Astrocyte (in vitro differentiated cells and primary cell): ENCODE measurements around the gene AP5Z1. TPM values are rescaled to one million over a fixed set of nuclear protein-coding genes. Genes with fewer than 3 reads are reported as not detected.

Experiments used
- DNase-seq: peaks from one replicate; pipeline ENCODE4 v3.0.0-alpha.2; 2010; ENCODE audit warnings: low read depth
- FAIRE-seq: peaks from 2 replicates; lab custom pipeline; 2011; peaks lifted over from hg19 to GRCh38; lab: Jason Lieb, UNC
- H2AFZ ChIP-seq: 2 replicates; pipeline ENCODE4 v1.6.0; 2012; ENCODE audit warnings: low read depth, low read length, inconsistent platforms
- H3K27ac ChIP-seq: 2 replicates; pipeline ENCODE4 v1.5.1; 2011; ENCODE audit warnings: low read depth, low read length, inconsistent platforms
- H3K27me3 ChIP-seq: 2 replicates; pipeline ENCODE4 v1.6.0; 2011; ENCODE audit warnings: low read length, inconsistent platforms; ENCODE audit not compliant: insufficient read depth
- H3K36me3 ChIP-seq: 2 replicates; pipeline ENCODE4 v1.5.1; 2011; ENCODE audit warnings: low read length, inconsistent platforms; ENCODE audit not compliant: insufficient read depth
- H3K4me1 ChIP-seq: 2 replicates; pipeline ENCODE4 v1.5.1; 2011; ENCODE audit warnings: low read length, inconsistent platforms; ENCODE audit not compliant: insufficient read depth
- H3K4me2 ChIP-seq: 2 replicates; pipeline ENCODE4 v1.6.0; 2012; ENCODE audit warnings: low read length, inconsistent platforms
- H3K4me3 ChIP-seq: 2 replicates; pipeline ENCODE4 v1.5.1; 2011; ENCODE audit warnings: low read depth, mild to moderate bottlenecking, low read length, inconsistent platforms; ENCODE audit not compliant: insufficient read depth
- H3K79me2 ChIP-seq: 2 replicates; pipeline ENCODE4 v1.6.0; 2012; ENCODE audit warnings: mild to moderate bottlenecking, low read length, inconsistent platforms; ENCODE audit not compliant: insufficient read depth
- H3K9ac ChIP-seq: 2 replicates; pipeline ENCODE4 v1.6.0; 2012; ENCODE audit warnings: mild to moderate bottlenecking, low read length, inconsistent platforms
- H3K9me3 ChIP-seq: 2 replicates; pipeline ENCODE4 v1.5.1; 2012; ENCODE audit warnings: low read depth, mild to moderate bottlenecking, low read length, inconsistent platforms; ENCODE audit not compliant: insufficient read depth
- H4K20me1 ChIP-seq: 2 replicates; pipeline ENCODE4 v1.6.0; 2012; ENCODE audit warnings: low read length, inconsistent platforms; ENCODE audit not compliant: insufficient read depth
- H3K27ac Mint-ChIP-seq: one replicate; pipeline ENCODE4 v1.8.0; 2021; ENCODE audit warnings: mild to moderate bottlenecking, mixed read lengths; ENCODE audit not compliant: unreplicated experiment
- H3K27me3 Mint-ChIP-seq: one replicate; pipeline ENCODE4 v1.8.0; 2021; ENCODE audit warnings: low read depth, mixed read lengths; ENCODE audit not compliant: unreplicated experiment
- H3K36me3 Mint-ChIP-seq: one replicate; pipeline ENCODE4 v1.8.0; 2021; ENCODE audit warnings: low read depth, mixed read lengths; ENCODE audit not compliant: unreplicated experiment
- H3K4me1 Mint-ChIP-seq: one replicate; pipeline ENCODE4 v1.8.0; 2021; ENCODE audit warnings: low read depth, mixed read lengths; ENCODE audit not compliant: unreplicated experiment
- H3K4me3 Mint-ChIP-seq: one replicate; pipeline ENCODE4 v1.8.0; 2021; ENCODE audit warnings: mild to moderate bottlenecking, moderate library complexity, mixed read lengths; ENCODE audit not compliant: unreplicated experiment
- H3K9me3 Mint-ChIP-seq: one replicate; pipeline ENCODE4 v1.8.0; 2021; ENCODE audit warnings: mild to moderate bottlenecking, mixed read lengths; ENCODE audit not compliant: unreplicated experiment
- EZH2 ChIP-seq: IDR thresholded peaks from 2 replicates; pipeline ENCODE4 v1.6.1; 2012; ENCODE audit warnings: mild to moderate bottlenecking, low read length, inconsistent platforms; ENCODE audit not compliant: insufficient read depth
- total RNA-seq: library from RNA; stranded (reverse); gene quantifications from 2 replicates; pipeline ENCODE4 v1.2.1, GENCODE V29; 2021
- TF ChIP-seq, protein P1 (sequence below): IDR thresholded peaks from 2 replicates; pipeline ENCODE4 v1.5.1; 2011; ENCODE audit warnings: low read depth, mild to moderate bottlenecking, inconsistent platforms, low read length, moderate library complexity; ENCODE audit not compliant: insufficient read depth

Gene AP5Z1
- total RNA-seq, 1 donor from 2014 or later, result 75.6 TPM

DNA sequence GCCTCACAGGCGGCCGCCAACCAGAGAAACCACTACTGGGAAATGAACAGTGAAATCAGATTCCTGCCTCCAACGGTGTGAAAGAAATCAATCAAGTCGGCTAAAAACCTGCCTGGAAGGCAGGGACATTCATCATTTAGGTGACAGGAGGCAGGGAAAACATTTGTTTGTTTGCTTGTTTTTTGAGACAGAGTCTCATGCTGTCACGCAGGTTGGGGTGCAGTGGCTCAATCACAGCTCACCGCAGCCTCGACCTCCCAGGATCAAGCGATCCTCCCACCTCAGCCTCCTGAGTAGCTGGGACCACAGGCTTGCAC, 30.5 kb downstream of the AP5Z1 start:
- H3K79me2 ChIP-seq, result no peaks in the 10 kb centered on the region
- no peaks in the 10 kb centered on the region for H3K4me1 ChIP-seq
- H3K9me3 ChIP-seq, result no peaks in the 10 kb centered on the region
- no peak overlapping the region for H3K4me3 ChIP-seq
- H3K4me3 Mint-ChIP-seq, result no peak overlapping the region
- H3K36me3 ChIP-seq, result no peaks in the 10 kb centered on the region
- no peak overlapping the region for H3K9ac ChIP-seq
- TF ChIP-seq, protein P1, sequence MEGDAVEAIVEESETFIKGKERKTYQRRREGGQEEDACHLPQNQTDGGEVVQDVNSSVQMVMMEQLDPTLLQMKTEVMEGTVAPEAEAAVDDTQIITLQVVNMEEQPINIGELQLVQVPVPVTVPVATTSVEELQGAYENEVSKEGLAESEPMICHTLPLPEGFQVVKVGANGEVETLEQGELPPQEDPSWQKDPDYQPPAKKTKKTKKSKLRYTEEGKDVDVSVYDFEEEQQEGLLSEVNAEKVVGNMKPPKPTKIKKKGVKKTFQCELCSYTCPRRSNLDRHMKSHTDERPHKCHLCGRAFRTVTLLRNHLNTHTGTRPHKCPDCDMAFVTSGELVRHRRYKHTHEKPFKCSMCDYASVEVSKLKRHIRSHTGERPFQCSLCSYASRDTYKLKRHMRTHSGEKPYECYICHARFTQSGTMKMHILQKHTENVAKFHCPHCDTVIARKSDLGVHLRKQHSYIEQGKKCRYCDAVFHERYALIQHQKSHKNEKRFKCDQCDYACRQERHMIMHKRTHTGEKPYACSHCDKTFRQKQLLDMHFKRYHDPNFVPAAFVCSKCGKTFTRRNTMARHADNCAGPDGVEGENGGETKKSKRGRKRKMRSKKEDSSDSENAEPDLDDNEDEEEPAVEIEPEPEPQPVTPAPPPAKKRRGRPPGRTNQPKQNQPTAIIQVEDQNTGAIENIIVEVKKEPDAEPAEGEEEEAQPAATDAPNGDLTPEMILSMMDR, result no peak
- no peak overlapping the region for H3K27ac ChIP-seq
- H3K4me1 Mint-ChIP-seq, result no peaks in the 10 kb centered on the region
- no peak for FAIRE-seq
- no peak overlapping the region for H3K4me2 ChIP-seq
- peaks cover 3% of the 10 kb centered on the region for H3K9me3 Mint-ChIP-seq
- no peaks in the 10 kb centered on the region for H3K27me3 ChIP-seq
- H2AFZ ChIP-seq, result no peak overlapping the region
- no peak overlapping the region for H3K27ac Mint-ChIP-seq
- no peaks in the 10 kb centered on the region for H4K20me1 ChIP-seq
- peaks cover 2% of the 10 kb centered on the region for H3K36me3 Mint-ChIP-seq
- peaks cover 16% of the 10 kb centered on the region for H3K27me3 Mint-ChIP-seq
- DNase-seq, result no peak

DNA sequence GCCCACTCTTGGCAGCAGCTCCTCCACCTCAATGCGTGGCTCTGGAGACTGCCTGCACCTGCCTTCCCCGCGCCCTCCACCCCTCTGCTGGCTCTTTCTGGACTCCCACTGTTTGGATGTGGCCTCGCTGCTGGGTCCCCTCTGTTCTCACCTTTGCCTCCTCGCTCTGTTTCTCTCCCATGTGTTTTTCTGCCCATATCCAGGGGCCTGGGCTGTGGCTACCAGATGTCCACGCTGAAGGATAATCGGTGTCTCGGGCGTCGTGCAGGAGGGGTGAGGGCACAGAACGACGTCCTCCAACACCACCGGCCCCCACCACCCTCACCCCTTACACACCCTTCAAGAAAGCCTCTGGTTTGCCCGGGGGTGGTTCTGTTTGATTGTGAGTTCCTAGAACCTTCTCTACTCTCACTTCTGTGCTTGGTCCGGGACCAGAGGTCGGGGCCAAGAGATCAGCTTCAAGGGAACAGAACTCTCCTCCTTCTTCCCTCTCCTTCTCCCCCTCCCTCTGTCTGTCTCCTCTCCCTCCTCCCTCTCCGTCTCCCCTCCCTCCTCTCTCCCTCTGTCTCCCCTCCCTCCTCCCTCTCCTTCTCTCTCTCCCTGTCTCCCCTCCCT, 31.7 kb downstream of the AP5Z1 start:
- peaks cover 13% of the 10 kb centered on the region for H3K27me3 Mint-ChIP-seq
- H3K4me1 ChIP-seq, result no peaks in the 10 kb centered on the region
- H3K79me2 ChIP-seq, result no peaks in the 10 kb centered on the region
- TF ChIP-seq EZH2, result no peak
- TF ChIP-seq, protein P1, result no peak
- FAIRE-seq (no peak), DNase-seq (no peak)
- no peak overlapping the region for H3K27ac Mint-ChIP-seq
- H3K27me3 ChIP-seq, result no peaks in the 10 kb centered on the region
- no peak overlapping the region for H2AFZ ChIP-seq
- H3K9ac ChIP-seq, result no peak overlapping the region
- H3K36me3 ChIP-seq, result no peaks in the 10 kb centered on the region
- no peaks in the 10 kb centered on the region for H3K9me3 ChIP-seq
- H3K27ac ChIP-seq, result no peak overlapping the region
- H4K20me1 ChIP-seq, result no peaks in the 10 kb centered on the region
- no peak overlapping the region for H3K4me3 Mint-ChIP-seq
- H3K36me3 Mint-ChIP-seq, result peaks cover 2% of the 10 kb centered on the region
- no peaks in the 10 kb centered on the region for H3K9me3 Mint-ChIP-seq
- no peaks in the 10 kb centered on the region for H3K4me1 Mint-ChIP-seq
- H3K4me3 ChIP-seq, result no peak overlapping the region
- H3K4me2 ChIP-seq, result no peak overlapping the region

DNA sequence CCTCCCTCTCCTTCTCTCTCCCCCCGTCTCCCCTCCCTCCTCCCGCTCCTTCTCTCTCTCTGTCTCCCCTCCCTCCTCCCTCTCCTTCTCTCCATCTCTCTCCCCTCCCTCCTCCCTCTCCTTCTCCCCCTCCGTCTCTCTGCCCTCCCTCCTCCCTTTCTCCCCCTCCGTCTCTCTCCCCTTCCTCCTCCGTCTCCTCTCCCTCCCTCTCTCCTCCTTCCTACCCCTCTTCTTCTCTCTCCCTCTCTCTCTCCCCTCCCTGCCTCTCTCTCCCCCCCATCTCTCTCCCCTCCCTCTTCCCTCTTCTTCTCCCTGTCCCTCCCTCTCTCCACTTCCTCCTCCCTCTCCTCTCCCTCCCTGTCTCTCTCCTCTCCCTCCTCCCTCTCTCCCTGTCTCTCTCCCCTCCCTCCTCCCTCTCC, 32.2 kb downstream of the AP5Z1 start:
- Histone ChIP-seq H3K9me3 (no peaks in the 10 kb centered on the region), H3K9ac (no peak overlapping the region), H3K36me3 (no peaks in the 10 kb centered on the region), H3K4me3 (no peak overlapping the region), H3K27ac (no peak overlapping the region), H2AFZ (no peak overlapping the region), H3K79me2 (no peaks in the 10 kb centered on the region), H3K4me1 (no peaks in the 10 kb centered on the region), H4K20me1 (no peaks in the 10 kb centered on the region), H3K27me3 (no peaks in the 10 kb centered on the region), H3K4me2 (no peak overlapping the region)
- no peak for TF ChIP-seq EZH2
- TF ChIP-seq, protein P1, result no peak
- no peak for DNase-seq
- no peak for FAIRE-seq
- H3K36me3 Mint-ChIP-seq, result peaks cover 2% of the 10 kb centered on the region
- peaks cover 2% of the 10 kb centered on the region for H3K9me3 Mint-ChIP-seq
- H3K27ac Mint-ChIP-seq, result no peak overlapping the region
- H3K4me1 Mint-ChIP-seq, result no peaks in the 10 kb centered on the region
- H3K4me3 Mint-ChIP-seq, result no peak overlapping the region
- peaks cover 13% of the 10 kb centered on the region for H3K27me3 Mint-ChIP-seq
